BJ (cell line): ENCODE data around the gene LMCD1. TPM values are rescaled to one million over a fixed set of nuclear protein-coding genes. Genes with fewer than 3 reads are reported as not detected.
A peak's percentile ranks its signal among the peaks of the same experiment; 100 is the strongest.

Experiments
- CTCF ChIA-PET: fragments of 350-600 bp; formaldehyde crosslinking; extraction: SDS; loops from one replicate; lab custom pipeline; 2021; ENCODE audit warnings: antibody characterized with exemption, inconsistent platforms; lab: Yijun Ruan, JAX
- POLR2A ChIA-PET: fragments of 300-600 bp; sonication (Branson Sonifier 250); formaldehyde crosslinking; extraction: SDS; loops from one replicate; lab custom pipeline; 2021; ENCODE audit warnings: antibody characterized with exemption; lab: Charles Lee
- DNase-seq: peaks from one replicate; pipeline ENCODE4 v3.0.0-alpha.2; 2011; ENCODE audit warnings: low read depth
- H3K27me3 ChIP-seq: 2 replicates; pipeline ENCODE4 v1.6.0; 2011; ENCODE audit warnings: low read length; ENCODE audit not compliant: control insufficient read depth, insufficient read depth
- H3K36me3 ChIP-seq: 2 replicates; pipeline ENCODE4 v1.5.1; 2011; ENCODE audit warnings: low read length; ENCODE audit not compliant: control insufficient read depth, insufficient read depth
- H3K4me3 ChIP-seq: 2 replicates; pipeline ENCODE4 v1.5.1; 2011; ENCODE audit warnings: low read depth, mild to moderate bottlenecking, control low read depth, low read length
- CTCF ChIP-seq: IDR thresholded peaks from 2 replicates; pipeline ENCODE4 v1.5.1; 2011; ENCODE audit warnings: low read depth, mild to moderate bottlenecking, control low read depth, inconsistent platforms, low read length, moderate library complexity; ENCODE audit not compliant: insufficient read depth
- polyA plus RNA-seq: library from polyadenylated mRNA; depleted of rRNA; stranded (reverse); fragments of >200 nt; gene quantifications from 2 replicates; pipeline ENCODE4 v1.2.3, GENCODE V29; 2011

Gene LMCD1
- polyA plus RNA-seq, 1 experiment = 168 TPM

DNA sequence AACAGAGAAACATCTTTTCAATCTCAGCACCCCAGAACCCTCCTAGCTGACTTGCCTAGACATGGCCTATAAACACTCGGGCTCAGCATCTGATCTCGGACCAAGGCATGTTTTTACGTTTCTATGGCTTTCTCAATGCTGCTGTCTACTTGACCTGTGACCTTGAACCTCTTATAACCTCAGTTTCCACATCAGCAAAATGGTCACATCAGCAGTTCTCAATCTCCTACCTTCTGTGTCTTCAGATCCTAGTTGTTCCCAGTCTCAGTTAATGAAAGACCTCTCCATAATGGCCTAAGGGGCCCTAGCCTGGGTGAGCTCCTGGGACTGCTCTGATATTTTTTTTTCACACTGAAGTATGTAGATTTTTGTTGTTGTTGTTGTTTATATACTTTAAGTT, 103.4 kb downstream of the LMCD1 start:
- TF ChIP-seq CTCF = no peak
- DNase-seq = no peak
- no peaks in the 10 kb centered on the region for H3K27me3 ChIP-seq
- ChIA-PET CTCF (interaction anchor here (1.4 to 2.0 kb wide), 3 partner anchors 9 to 18 kb away, joined by 3 to 5 read pairs (median 3); no protein-coding TSS in a partner anchor), POLR2A (no interaction called here)
- H3K4me3 ChIP-seq = no peak overlapping the region
- no peaks in the 10 kb centered on the region for H3K36me3 ChIP-seq

DNA sequence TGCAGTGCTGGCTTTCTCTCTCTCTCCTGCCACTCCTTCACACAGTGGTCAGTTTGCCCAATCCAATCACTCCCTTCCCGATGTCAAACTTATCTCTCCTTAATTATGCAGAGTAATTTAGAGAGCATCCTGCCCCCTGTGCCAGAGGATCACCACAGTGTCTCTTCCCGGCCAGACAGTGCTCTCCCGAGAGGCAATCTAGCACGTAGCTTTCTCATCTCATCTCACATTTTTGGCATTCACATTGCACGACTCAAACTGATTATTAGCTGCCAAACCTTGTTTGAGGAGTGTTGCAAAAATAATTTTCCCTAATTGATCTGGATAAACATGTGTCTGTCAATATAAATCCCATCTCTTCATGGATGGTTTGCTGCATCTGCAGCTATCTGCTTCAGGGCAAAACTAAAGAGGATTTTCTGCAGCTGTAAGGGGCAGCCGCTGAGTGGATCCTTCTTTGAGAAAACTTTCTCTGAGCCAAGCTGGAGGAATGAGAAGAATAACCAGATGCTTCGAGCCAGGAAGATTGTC, 105.1 kb downstream of the LMCD1 start:
- no peak for TF ChIP-seq CTCF
- ChIA-PET POLR2A (no interaction called here), CTCF (interaction anchor here (0.7 to 3.2 kb wide), 18 partner anchors 7 to 282 kb away, joined by 3 to 15 read pairs (median 4); no protein-coding TSS in a partner anchor)
- no peak for DNase-seq
- Histone ChIP-seq H3K36me3 (no peaks in the 10 kb centered on the region), H3K27me3 (no peaks in the 10 kb centered on the region), H3K4me3 (no peak overlapping the region)

- CTCF ChIA-PET = interaction anchor here (0.7 to 3.2 kb wide), 21 partner anchors 8 to 368 kb away, joined by 3 to 15 read pairs (median 4); no protein-coding TSS in a partner anchor
- no peak for DNase-seq
- H3K4me3 ChIP-seq = no peak overlapping the region
- H3K27me3 ChIP-seq = no peaks in the 10 kb centered on the region
- TF ChIP-seq CTCF = peak; percentile 75
- no peaks in the 10 kb centered on the region for H3K36me3 ChIP-seq
- POLR2A ChIA-PET = no interaction called here
Observed at GRCh38 chr3:8607234-8608040, 105.8 kb downstream of the LMCD1 start.

- H3K27me3 ChIP-seq = no peaks in the 10 kb centered on the region
- no peak for TF ChIP-seq CTCF
- no peak for DNase-seq
- POLR2A ChIA-PET = no interaction called here
- no peak overlapping the region for H3K4me3 ChIP-seq
- CTCF ChIA-PET = interaction anchor here (0.9 to 3.2 kb wide), 18 partner anchors 9 to 369 kb away, joined by 3 to 15 read pairs (median 4); no protein-coding TSS in a partner anchor
- no peaks in the 10 kb centered on the region for H3K36me3 ChIP-seq
Observed at GRCh38 chr3:8608041-8608790, 106.6 kb downstream of the LMCD1 start.
